Posterior vena cava (tissue), 2 donors: ENCODE data around the gene DYNLL1. TPM values are rescaled to one million over a fixed set of nuclear protein-coding genes. Genes with fewer than 3 reads are reported as not detected.
A peak's percentile ranks its signal among the peaks of the same experiment; 100 is the strongest.
"Not testable (repeated sequence)": the region's sequence is repeated elsewhere in the genome, so short reads cannot be mapped to it uniquely, and the experiment has no call there.

ENCODE experiments used
- DNase-seq: peaks from one replicate; pipeline ENCODE4 v3.0.0-alpha.2; 2020; ENCODE audit warnings: low spot score
- intact Hi-C, 2 donors: fragments of 100-400 bp; cut with DNase I; formaldehyde crosslinking; loops; one replicate each; pipeline versions ENCODE4 v1.14.1 to v1.14.2; 2022 to 2023
- total RNA-seq, 2 donors: library from RNA; stranded (reverse); fragmentation: NEBNext Ultra II Directional; extraction: Animal tissue kit (Norgen Biotek cat#: 25700); gene quantifications; one replicate each; pipeline ENCODE4 v1.2.1, GENCODE V29; 2021
- donor health status: DM: yes; HTN: yes; CAD: no.
- donor health status: DM: yes; HTN: yes; CAD: no.

DYNLL1 gene
- total RNA-seq, 2 donors from 2014 or later = 221 to 343 TPM

DNA sequence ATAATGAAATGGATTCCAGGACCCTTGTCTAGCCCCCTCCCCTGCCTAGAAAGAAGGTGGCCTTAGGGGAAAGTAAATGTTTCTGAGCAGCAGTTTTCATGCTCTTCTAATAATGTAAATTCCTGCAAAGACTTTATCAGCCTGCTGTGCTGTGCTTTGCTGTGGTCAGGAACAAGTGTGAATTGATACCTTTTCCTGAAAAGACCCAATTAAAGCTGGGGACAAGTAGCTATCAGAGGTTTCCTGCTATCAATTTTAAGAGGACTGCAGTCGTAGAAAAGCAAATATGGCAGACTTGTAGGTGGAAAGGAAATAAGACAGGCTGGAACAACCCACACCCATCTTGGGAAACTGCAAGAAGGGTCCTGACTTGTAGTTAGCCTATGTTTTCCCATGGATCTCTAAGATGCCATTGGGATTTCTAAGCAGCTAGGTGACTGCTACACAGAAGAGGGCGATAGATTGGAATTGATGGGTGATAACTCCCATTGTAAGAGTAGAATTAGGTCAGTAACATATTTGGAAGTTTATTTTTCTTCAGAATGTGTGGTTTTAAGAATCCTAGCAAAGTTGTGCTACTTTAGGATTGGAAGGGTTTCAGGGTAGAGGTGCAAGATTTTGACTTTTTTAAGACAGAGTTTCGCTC lies 3.1 kb downstream of the DYNLL1 start:
- intact Hi-C loops = no loop called here
- DNase-seq = no peak

DNA sequence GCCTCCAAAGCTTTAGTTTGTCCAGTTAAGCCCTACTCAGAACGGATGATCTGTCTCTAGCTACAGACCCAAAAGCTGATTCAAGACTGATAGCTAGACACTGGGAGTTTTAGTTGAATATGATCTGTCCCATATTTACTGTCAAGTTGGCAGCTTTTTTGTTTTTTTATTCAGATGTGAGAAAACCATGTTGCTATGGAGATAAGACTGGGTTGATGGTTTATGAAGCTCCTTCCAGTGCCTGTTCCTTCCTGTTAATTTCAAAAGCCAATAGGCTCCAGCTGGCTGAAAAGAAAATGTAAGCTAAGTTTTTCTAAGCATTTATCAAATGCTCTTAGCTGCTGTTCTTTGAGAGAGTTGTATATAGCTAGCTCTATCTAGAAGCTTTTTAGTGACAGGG lies 4.7 kb downstream of the DYNLL1 start:
- no peak for DNase-seq
- intact Hi-C loops = no loop called here

DNA sequence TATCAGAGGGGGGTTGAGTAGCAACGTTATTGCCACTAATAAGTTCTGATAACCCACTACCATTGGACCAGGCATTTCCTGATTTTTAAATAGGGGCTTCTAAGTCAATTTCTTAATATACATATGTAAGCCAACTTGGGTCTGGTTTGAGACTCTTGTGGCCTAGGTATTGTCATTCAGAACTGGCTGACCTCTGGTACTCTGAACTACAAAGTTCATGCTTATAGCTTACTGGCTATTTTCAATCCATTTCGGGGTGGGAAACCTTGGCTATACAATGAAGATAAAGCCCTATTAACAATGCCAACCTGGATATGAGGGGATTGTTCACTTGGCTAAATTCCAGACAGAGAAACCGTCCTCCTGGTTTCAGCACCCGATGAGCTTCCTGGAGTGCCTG lies 8.7 kb downstream of the DYNLL1 start:
- no peak for DNase-seq
- intact Hi-C loops = no loop called here

DNA sequence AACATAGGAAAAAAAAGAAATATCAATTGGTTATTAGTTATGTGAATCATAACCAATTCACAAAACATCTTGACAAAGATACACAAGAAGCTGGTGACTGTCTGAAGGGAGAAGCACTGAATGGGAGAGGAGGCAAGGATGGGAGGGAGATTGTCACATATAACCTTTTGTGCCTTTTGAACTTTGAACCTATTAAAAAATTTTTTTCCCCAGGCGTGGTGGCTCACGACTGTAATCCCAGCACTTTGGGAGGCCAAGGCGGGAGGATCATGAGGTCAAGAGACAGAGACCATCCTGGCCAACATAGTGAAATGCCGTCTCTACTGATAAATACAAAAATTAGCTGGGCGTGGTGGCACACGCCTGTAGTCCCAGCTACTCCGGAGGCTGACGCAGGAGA lies 12.6 kb downstream of the DYNLL1 start:
- DNase-seq = no peak
- intact Hi-C loops = no loop called here

DNA sequence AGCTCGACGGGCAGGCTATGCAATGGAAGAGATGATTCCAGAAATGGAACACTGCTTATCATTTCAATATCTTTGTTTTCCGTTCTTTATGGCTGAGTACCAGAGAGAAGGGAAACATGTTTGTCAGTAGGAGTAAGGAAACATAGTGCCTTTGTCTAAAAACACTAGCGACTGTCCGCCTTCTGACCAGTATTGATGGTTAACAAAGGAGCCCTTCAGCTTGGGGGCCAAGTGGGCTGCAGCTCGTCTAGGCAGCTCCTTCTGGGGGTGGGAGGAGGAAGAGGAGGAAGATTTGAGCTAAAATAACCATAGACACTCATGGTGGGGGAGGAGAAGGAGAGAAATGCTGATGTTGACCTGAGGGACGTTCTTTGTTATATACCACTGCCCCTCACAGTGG lies 18.1 kb downstream of the DYNLL1 start:
- no peak for DNase-seq
- intact Hi-C loops = loop anchor here in 1 of 2 donors (10.0 kb wide), 1 partner anchor 329 kb away; no protein-coding TSS in a partner anchor

DNA sequence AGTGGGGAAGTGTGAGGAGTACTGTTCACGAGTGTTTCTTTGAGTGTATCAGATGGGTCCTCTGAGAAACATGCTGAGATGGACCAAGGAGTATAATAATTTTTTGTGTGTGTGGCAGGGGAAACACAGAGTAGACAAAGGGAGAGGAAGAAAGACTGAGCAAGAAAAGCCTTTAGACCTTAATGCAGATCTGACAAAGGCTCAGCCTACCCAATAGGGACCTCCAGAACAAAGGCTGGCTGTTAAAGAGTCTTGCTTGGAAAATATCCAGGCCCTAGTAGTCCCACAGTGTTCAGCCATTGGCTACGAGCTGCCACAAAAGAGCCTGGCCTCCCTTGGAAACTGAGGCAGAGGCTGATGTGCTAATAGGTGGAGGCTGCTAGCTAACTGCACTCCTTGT lies 19.6 kb downstream of the DYNLL1 start:
- no peak for DNase-seq
- intact Hi-C loops = loop anchor here in 1 of 2 donors (10.0 kb wide), 1 partner anchor 331 kb away; no protein-coding TSS in a partner anchor

DNA sequence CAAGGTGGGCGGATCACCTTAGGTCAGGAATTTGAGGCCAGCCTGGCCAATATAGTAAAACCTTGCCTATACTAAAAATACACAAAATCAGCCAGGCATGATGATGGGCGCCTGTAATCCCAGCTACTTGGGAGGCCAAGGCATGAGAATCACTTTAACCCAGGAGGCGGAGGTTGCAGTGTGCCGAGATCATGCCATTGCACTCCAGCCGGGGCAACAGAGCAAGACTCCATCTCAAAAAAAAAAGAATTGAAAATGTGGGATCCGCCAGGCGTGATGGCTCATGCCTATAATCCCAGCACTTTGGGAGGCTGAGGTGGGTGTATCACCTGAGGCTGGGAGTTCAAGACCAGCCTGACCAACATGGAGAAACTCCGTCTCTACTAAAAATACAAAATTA lies 23.4 kb downstream of the DYNLL1 start:
- DNase-seq = not testable (repeated sequence)
- intact Hi-C loops = loop anchor here in 1 of 2 donors (10.0 kb wide), 1 partner anchor 335 kb away; no protein-coding TSS in a partner anchor

DNA sequence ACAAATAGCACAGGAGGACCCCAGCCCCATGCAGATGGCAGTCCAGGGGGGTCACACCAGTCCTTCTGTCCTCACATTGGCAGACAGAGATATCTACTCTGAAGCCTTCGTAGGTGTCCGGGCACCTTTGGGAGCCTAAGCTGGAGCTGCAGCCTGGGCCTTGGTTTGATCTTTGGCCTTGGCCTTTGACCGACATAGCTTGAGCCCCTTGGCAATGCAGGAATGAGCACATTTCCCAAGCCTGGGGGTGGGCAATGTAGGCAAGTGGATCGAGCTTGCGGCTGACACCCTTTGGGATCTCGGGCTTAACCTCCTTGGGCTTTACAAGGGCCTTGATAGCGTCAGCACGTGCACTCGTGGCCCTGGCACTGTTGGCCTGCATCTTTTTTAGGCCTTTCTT lies 26.7 kb downstream of the DYNLL1 start:
- intact Hi-C loops = no loop called here

DNA sequence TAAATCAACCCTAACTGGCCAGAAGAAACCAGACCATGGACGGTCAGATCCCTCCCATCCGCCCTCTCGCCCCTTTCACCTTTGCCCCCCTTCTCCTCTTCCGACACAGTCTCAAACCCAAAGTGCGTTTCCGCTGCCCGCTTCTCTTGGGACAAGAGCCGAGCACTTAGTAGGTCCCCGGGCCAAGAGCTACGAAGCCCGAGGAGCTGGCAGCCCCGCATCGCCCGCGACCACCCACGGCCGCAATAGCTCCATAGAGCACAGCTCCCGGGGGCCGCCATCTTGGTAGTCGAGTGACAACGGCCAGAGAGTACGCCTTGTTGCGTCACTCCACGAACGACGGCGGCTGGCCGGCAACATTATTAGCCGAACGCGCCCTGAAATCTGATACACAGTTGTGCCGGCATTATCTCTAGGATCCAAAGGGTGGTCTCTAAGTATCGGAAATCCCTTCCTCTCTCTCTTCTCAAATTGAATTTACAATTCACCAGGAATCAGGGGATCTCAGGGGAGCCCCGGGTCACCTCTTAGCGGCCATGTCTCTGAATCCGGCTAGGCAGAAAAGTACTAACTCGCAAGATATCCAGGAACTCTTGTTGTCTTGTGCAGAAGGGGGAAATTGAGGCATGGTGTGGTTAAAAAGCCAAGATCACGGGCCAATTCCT lies 33.1 kb downstream of the DYNLL1 start, which contains the start of gene COQ5:
Gene COQ5, minus strand, starts transcription at position 298 of the 665 bp plus-strand sequence. Its CDS starts 17 bp downstream, at position 281.
- peak; percentile 98 for DNase-seq
- intact Hi-C loops = no loop called here

More for the DNA sequence above, 26.7 kb downstream of the DYNLL1 start:
- no peak for DNase-seq

DNA sequence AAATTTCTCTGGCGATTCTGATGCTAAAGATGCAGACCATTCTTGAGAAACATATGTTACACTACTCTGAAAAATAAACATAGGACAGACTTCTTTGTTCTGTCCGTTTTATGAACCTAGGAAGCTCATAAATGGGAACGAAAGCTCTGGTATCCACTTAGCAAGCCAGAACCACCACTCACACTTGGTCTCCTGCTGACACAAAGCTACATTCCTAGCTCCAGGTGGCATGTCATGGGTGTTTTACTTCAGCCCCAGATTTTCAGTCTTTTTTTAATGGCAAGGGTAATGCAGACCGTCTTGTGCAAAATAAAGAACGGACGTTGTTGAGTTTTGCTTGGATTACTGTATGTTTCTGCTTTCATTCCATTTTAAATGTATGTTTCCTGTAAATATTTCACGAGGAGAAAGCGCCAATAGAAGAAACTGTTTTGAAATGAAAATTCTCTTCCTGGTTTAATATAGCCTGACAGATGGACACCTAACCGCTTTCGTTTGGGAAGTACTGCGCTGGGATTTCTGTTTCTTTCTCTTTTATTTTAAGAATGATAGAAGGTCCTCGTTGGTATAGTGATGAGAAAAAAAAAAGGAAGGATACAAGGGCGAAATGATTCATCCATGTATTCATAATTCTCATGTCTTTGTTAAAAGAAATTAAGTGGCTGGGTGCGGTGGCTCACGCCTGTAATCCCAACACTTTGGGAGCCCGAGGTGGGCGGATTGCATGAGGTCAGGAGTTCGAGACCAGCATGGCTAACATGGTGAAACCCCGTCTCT lies 33.9 kb downstream of the DYNLL1 start:
- DNase-seq = no peak
- intact Hi-C loops = no loop called here

DNA sequence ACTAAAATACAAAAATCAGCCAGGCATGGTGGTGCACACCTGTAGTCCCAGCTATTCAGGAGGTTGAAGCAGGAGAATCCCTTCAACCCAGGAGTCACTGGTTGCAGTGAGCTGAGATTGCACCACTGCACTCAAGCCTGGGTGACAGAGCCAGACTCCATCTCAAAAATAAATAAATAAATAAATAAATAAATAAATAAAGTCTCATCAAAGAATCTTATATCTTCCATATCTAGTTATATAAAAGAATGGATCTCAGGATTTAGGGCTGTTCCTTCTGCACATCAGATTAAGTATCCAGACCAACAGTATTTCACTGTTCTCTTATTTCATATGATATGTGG lies 34.5 kb downstream of the DYNLL1 start:
- intact Hi-C loops, DNase-seq: not testable (repeated sequence)

DNA sequence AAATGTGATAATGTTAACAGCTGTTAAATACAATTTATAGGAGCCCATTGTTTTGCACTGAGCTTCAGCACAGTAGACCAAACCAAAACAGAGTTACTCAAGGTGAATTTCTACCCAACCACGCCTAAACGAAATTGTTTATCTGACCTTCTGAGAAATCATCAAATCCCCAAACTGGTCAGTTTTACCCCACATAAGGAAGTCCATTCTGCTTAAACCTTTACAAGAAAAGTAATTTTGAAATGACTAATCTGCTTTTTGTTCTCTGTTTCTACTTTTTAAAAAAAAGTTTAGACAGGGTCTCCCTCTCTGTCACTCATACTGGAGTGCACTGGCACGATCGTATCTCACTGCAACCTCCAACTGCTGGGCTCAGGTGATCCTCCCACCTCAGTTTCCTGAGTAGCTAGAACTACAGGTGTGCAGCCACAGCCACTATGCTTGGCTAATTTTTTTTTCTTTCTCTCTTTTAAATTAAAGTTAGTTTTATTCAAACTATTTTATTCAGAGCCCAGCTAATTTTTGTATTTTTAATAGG lies 36.9 kb downstream of the DYNLL1 start:
- intact Hi-C loops = no loop called here
- no peak for DNase-seq

DNA sequence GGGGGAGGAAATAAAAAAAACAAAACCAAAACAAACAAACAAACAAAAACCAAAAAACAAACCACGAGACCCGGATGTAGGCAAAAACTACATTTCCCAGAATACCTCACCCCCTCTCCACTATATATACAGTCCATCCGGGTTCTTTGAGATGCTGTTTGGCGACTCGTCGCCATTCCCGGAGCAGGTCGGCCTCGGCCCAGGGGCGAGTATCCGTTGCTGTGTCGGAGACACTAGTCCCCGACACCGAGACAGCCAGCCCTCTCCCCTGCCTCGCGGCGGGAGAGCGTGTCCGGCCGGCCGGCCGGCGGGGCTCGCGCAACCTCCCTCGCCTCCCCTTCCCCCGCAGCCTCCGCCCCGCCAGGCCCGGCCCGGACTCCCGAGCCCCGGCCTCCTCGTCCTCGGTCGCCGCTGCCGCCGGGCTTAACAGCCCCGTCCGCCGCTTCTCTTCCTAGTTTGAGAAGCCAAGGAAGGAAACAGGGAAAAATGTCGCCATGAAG lies 38.3 kb downstream of the DYNLL1 start, which contains the start of gene RNF10:
Gene RNF10, plus strand, starts transcription at position 154 of the 500 bp plus-strand sequence. CDS start 456 bp downstream, outside the sequence.
- DNase-seq = peak; percentile 90
- intact Hi-C loops = no loop called here

DNA sequence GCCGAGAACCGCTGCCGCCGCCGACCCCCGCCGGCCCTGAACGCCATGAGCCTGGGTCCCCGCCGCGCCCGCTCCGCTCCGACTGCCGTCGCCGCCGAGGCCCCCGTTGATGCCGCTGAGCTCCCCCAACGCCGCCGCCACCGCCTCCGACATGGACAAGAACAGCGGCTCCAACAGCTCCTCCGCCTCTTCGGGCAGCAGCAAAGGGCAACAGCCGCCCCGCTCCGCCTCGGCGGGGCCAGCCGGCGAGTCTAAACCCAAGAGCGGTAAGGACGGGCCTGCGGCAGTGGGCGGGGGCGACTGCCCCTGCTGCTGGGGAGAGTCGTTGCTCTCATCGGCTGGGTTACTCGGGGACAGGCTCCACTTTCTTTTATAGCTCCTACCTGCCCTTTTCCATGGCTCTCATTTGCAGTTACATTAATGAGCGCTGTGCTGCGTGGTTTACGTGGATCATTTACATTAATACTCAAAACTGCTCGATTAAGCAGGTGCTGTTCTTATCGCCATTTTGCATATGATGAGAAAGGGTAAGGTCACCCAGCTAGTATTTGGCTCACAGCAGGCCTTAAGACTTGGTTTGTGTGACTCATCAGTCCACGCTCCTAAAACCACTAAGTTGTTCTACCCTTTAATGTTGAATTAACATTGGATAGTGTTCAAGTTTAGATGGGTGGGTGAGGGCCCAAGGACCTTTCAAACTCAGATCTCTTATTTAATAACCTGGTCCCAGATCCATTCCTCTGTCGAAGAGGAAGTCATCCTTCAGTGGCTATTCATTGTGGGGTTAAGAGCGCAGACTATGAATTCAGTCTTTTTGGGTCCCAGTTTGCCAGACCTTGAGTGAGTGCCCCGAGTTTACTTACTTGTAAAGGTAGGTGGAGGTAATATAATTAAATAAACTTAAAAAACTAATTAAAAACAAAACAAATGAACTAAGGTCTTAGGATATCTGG lies 39.1 kb downstream of the DYNLL1 start:
- intact Hi-C loops = no loop called here
- no peak for DNase-seq

DNA sequence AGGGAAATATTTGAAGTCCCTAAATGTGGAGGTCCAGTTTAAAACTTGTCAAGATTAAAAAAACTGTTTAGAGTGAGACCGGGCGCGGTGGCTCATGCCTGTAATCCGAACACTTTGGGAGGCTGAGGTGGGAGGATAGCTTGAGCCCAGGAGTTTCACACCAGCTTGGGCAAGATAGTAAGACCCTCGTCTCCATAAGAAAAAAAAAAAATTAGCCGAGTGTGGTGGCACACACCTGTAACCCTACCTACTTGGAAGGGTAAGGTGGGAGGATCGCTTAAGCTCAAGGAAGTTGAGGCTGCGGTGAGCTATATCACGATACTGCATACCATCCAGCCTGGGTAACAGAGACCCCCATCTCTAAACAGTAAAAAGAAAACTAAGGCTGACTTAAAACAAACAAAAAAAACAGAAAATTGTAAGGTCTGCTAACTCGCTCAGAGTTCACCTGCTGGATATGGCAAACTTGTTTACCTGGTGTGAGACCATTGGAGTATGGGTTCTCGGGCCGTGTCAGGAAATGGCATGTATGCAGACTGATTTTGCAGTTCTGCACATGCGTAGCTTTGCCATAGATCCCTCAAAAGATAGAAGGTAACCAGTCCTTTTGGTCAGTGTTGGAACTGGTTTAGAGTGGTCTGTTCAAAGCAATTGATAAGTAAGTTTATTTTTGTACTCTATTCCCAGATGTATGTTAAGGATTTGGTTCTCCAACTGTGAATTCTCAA lies 40.3 kb downstream of the DYNLL1 start:
- intact Hi-C loops = no loop called here
- no peak for DNase-seq

DNA sequence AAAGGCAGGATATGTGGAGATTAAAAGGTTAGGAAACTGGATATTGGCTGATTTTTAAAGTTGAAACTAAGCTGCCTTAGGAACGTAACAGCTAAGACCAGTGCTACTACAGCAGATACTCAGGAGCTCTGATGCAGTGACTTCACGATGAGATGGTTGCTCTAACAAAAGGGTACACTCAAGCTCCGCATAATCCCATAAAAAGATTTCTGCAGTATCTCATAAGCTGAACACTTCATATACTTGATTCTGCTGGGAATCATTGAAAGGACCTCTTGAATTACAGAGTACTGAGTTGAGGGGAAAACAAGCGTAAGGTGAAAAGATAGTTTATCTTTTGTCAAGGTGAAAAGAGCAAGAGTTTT lies 41.9 kb downstream of the DYNLL1 start:
- DNase-seq = no peak
- intact Hi-C loops = no loop called here

DNA sequence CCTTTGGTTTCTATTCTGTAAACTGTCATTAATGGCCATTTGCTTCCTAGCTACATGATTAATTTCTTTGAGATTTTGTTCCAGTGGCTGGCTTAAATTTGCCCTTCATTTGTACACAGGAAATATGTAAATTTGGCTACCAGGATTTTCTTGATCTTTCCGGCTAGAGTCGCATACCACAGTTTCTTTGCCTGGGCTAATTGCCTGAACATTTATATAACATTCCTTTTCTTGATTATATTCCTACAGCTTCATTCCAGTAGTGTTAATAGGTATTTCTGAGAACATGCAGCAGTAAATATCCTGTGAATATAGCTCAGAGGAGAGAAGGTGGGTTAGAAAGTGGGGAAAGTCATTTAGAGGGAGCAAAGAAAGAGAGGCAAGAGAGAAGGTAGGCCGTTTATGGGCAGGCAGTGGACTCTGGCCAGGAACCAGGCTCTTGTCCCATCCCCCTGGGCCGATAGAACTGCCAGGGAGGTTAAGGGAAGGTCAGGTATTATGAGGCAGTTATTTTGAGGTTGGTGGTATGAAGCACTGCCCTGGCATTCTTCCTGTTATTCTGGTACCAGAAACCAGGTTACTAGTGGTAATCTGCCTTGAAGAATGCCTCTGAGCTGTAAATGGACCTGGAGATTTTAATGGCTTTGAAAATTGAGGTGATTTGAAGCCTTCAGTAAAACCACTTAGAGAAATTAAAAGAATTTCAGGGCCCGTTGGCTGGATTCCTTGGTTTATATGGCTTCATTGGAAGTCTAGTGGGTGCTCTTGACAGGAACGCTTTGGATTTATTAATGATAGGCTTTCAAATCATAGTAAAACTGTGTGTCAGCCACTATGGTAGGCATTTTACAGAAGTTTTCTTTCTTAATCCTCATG lies 42.6 kb downstream of the DYNLL1 start:
- DNase-seq = peak; percentile 82
- intact Hi-C loops = no loop called here
